ENCODE data around the gene DOCK4. TPM values are rescaled to one million over a fixed set of nuclear protein-coding genes. Genes with fewer than 3 reads are reported as not detected.

The DOCK4 gene
- total RNA-seq, 1 experiment from 2014 or later = 4.9 TPM

- no peaks in the 10 kb centered on the region for H3K36me3 Mint-ChIP-seq (ENCODE audit: insufficient read depth in 1 of 3, low read depth in 3 of 3)
- Histone ChIP-seq H3K9ac (ENCODE audit: extremely low read depth, insufficient read length, low read length) (no peak overlapping the region), H4K8ac (replicated peaks; ENCODE audit: insufficient read length, low read depth, low read length) (no peak overlapping the region), H3K18ac (ENCODE audit: insufficient read length, low read depth, low read length) (no peak overlapping the region), H3K4me2 (ENCODE audit: insufficient read depth, insufficient read length, low read length) (no peak overlapping the region), H4K20me1 (ENCODE audit: control insufficient read depth, insufficient read depth, insufficient read length) (no peaks in the 10 kb centered on the region), H3K56ac (ENCODE audit: insufficient read length, low read depth, low read length) (no peak overlapping the region), H3K23me2 (ENCODE audit: insufficient read length, low read depth, low read length, poor library complexity, severe bottlenecking) (no peaks in the 10 kb centered on the region), H2BK12ac (ENCODE audit: insufficient read length, low read depth, low read length) (no peak overlapping the region), H3K4ac (ENCODE audit: low read depth, low read length) (no peak overlapping the region), H3K27me3 (ENCODE audit: insufficient read depth, low read length) (no peaks in the 10 kb centered on the region), H2BK5ac (ENCODE audit: insufficient read length, low read length) (no peak overlapping the region), H2BK20ac (ENCODE audit: low read depth, low read length, poor library complexity, severe bottlenecking) (no peak overlapping the region), H3K14ac (ENCODE audit: insufficient read depth, low read length) (no peak overlapping the region), H3K79me1 (ENCODE audit: insufficient read depth, low read depth, low read length, poor library complexity, severe bottlenecking) (no peaks in the 10 kb centered on the region), H3K4me1 (ENCODE audit: insufficient read depth, low read length) (no peaks in the 10 kb centered on the region; the same call in 1 of the 2 replicates), H3K79me2 (ENCODE audit: insufficient read depth, low read length) (no peaks in the 10 kb centered on the region), H3K23ac (ENCODE audit: insufficient read length, low read depth, low read length) (no peak overlapping the region), H3T11ph (ENCODE audit: low read length) (no peak overlapping the region), H3K27ac (ENCODE audit: insufficient read length, low read depth, low read length) (no peak overlapping the region), H2BK15ac (ENCODE audit: low read depth, low read length) (no peak overlapping the region), H4K91ac (ENCODE audit: insufficient read length, low read depth, low read length) (no peak overlapping the region), H2AFZ (ENCODE audit: low read length) (no peak overlapping the region), H4K5ac (ENCODE audit: insufficient read length, low read depth, low read length) (no peak overlapping the region), H3K9me3 (ENCODE audit: control insufficient read depth, low read depth, low read length) (no peaks in the 10 kb centered on the region), H2BK120ac (ENCODE audit: low read depth, low read length, poor library complexity, severe bottlenecking) (no peak overlapping the region), H2AK5ac (ENCODE audit: insufficient read length, low read length) (no peak overlapping the region)
- no CpG with 5 or more reads among the region's 2 CpGs for WGBS (ENCODE audit: extremely low coverage, insufficient read length, low lambda C conversion rate)
- no peaks in the 10 kb centered on the region for H3K9me3 Mint-ChIP-seq
- no peak for DNase-seq
- H3K4me3 Mint-ChIP-seq = no peak overlapping the region
- H3K27me3 Mint-ChIP-seq (ENCODE audit: low read depth) = no peaks in the 10 kb centered on the region
- TF ChIP-seq CTCF (conservative IDR thresholded peaks at IDR 0.05) = no peak
- no peaks in the 10 kb centered on the region; a peak in 1 of 4 replicates for H3K4me1 Mint-ChIP-seq
- H3K27ac Mint-ChIP-seq = no peak overlapping the region
Measured at GRCh38 chr7:112063974-112064373, 142.2 kb downstream of the DOCK4 start.
